Epithelial cell of proximal tubule (primary cell): ENCODE measurements around the gene CTDSPL. TPM values are rescaled to one million over a fixed set of nuclear protein-coding genes. Genes with fewer than 3 reads are reported as not detected.
A peak's percentile ranks its signal among the peaks of the same experiment; 100 is the strongest.
"Not testable (repeated sequence)": the region's sequence is repeated elsewhere in the genome, so short reads cannot be mapped to it uniquely, and the experiment has no call there.

ENCODE experiments used
- DNase-seq: peaks from one replicate; pipeline ENCODE4 v3.0.0-alpha.2; 2011; ENCODE audit warnings: low read depth
- H3K4me3 ChIP-seq: 2 replicates; pipeline ENCODE4 v1.5.1; 2011; ENCODE audit warnings: low read depth, mild to moderate bottlenecking, low read length
- total RNA-seq: library from RNA; depleted of rRNA; stranded (reverse); fragments of >200 nt; gene quantifications from 2 replicates; pipeline ENCODE4 v1.2.3, GENCODE V29; 2015
- TF ChIP-seq, protein P1 (sequence below): conservative IDR thresholded peaks from 2 replicates; pipeline ENCODE4 v1.5.1; 2012; ENCODE audit warnings: low read depth, mild to moderate bottlenecking, low read length

Gene CTDSPL
- total RNA-seq, 1 donor from 2014 or later, result 25.5 TPM

DNA sequence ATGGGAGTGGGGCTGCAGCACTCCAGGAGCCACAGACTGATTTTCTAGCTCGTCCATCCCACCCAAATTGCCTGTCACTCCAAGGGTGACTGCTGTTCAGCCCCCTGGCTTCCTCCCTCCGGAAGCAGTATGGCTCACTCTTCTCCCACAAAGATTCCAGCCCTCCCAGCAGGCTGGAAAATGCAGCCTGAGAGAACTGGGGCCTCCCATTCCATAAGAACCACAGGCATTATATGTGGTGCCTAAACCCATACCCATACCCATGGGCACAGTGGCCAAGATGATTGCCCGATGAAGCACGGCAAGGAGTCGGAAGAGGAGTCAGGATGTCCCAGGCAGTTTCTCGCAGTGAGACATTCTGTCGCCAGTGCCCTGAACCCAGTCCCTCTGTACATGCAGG, 122.9 kb downstream of the CTDSPL start:
- H3K4me3 ChIP-seq, result no peak overlapping the region
- DNase-seq, result no peak
- TF ChIP-seq, protein P1, sequence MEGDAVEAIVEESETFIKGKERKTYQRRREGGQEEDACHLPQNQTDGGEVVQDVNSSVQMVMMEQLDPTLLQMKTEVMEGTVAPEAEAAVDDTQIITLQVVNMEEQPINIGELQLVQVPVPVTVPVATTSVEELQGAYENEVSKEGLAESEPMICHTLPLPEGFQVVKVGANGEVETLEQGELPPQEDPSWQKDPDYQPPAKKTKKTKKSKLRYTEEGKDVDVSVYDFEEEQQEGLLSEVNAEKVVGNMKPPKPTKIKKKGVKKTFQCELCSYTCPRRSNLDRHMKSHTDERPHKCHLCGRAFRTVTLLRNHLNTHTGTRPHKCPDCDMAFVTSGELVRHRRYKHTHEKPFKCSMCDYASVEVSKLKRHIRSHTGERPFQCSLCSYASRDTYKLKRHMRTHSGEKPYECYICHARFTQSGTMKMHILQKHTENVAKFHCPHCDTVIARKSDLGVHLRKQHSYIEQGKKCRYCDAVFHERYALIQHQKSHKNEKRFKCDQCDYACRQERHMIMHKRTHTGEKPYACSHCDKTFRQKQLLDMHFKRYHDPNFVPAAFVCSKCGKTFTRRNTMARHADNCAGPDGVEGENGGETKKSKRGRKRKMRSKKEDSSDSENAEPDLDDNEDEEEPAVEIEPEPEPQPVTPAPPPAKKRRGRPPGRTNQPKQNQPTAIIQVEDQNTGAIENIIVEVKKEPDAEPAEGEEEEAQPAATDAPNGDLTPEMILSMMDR, result no peak

DNA sequence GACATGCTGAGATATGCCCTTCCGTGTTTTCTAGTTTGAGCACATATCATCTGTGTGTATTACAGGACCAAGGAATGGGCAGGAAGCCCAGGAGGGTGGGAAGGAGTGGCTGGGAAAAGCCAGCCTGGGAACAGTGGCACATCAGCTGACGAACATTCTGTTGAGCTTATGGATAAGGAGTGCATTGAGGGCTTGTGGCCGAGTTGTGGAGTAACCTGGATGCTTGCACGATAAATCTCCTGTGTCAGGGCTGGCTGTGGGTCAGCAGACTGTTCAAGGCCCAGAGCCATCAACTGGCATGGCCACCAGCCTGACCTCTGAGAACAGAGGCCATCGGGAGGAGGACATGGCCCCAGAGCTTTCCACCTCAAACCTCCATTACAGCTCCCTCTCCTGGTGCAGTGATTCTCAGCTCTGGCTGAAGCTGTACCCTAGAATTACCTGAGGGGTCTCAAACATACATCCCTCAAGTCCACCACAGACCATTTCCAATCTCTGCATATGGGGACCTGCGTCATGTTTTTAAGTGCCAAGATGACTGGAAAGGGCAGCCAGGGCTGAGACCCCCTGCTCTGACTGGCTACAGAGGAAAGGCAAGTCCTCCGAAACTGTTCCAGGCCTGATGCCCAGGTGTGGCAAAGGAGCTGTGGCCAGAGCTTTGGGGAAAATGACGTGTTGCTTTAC, 124.1 kb downstream of the CTDSPL start:
- no peak for DNase-seq
- TF ChIP-seq, protein P1, result peak; percentile 29
- H3K4me3 ChIP-seq, result no peak overlapping the region

DNA sequence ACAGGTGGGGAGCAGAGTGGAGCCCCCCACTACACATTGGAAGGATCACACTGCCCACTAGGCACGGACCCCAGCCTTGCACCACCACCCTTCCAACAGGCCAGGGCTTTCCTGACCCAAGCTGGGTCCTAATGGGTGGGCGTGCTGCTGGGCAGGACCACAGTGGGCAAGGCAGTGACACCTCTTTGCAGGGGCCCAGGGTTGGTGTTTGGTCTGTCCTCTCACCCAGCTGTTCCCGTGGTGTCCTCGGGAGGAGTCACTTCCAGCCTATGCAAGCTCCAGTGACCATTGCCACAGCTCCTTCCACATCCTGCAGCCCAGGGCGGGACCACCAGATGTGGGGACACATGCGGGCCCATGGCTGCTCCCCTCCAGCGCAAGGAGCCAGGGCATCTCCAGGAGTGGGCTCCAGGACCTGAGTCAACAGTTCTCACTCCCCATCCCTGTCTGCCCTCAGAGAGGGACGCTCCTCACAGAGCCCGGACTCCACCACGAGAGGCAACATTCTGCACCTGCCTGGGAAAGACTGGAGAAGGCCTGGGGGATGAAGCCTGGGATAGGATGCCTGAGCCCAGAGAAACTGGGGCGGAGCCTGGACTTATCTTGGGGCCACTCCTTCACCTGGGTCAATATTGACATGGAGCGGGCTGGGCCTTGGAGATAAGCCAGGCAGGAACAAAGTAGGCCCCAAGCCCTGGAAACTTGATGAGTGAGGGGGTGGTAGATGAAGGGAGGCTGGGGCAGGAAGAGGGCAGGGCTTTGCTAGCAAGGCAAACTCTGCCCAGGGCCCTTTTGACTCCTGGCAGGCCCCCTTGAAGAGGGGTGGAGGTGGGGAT, 125.0 kb downstream of the CTDSPL start:
- no peak for DNase-seq
- TF ChIP-seq, protein P1, result no peak
- no peak overlapping the region for H3K4me3 ChIP-seq

DNA sequence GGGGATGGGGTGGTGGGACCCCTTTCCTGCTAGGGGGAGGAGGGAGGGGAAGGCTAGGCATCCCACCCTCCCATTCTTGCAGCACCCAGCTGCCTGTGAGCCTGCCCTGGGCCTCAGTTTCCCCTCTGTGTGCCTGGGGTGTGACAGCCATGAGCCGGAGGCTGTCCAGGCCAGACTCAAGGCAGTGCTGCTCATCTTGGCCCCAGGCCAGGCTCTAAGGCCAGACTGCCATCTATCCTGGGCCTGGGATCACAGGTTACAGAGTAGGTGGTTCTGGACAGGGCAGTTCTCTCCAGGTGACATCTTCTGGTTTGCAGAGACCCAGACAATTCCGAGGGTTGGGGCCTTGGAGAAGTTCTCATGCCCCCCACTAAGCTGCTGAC, 125.6 kb downstream of the CTDSPL start:
- TF ChIP-seq, protein P1, result no peak
- DNase-seq, result no peak
- H3K4me3 ChIP-seq, result no peak overlapping the region

DNA sequence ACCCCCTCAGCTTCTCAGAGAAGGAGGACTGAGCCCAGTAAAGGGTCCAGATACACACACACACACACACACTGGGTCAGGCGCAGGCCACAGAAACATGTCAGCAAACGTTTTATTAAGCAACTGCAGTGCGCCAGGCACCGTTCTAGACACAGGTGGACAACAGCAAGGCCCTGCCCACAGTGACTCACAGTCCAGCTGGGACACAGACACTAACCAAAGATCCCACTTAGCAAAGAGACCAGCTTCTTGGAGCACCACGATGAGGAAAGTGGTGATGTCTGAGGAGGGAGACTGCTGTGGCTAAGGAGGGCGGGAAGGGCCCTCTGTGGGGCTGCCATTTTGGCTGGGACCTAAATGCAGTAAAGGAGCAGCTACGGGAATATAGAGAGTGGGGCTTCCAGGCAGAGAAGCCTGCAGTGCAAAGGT, 126.1 kb downstream of the CTDSPL start:
- TF ChIP-seq, protein P1, result no peak
- H3K4me3 ChIP-seq, result no peak overlapping the region
- no peak for DNase-seq

DNA sequence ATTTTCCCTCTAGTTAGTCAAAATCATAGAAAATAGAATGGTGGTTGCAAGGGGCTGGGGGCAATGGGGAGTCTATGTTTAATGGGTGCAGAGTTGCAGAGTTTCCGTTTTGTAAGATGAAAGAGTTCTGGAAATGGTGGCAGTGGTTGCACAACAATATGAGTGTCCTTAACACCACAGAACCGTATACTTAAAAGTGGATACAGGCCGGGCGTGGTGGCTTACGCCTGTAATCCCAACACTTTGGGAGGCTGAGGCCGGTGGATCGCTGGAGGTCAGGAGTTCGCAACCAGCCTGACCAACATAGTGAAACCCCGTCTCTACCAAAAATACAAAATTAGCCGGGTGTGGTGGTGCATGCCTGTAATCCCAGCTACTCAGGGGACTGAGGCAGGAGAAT, 126.7 kb downstream of the CTDSPL start:
- not testable (repeated sequence) for H3K4me3 ChIP-seq, DNase-seq

DNA sequence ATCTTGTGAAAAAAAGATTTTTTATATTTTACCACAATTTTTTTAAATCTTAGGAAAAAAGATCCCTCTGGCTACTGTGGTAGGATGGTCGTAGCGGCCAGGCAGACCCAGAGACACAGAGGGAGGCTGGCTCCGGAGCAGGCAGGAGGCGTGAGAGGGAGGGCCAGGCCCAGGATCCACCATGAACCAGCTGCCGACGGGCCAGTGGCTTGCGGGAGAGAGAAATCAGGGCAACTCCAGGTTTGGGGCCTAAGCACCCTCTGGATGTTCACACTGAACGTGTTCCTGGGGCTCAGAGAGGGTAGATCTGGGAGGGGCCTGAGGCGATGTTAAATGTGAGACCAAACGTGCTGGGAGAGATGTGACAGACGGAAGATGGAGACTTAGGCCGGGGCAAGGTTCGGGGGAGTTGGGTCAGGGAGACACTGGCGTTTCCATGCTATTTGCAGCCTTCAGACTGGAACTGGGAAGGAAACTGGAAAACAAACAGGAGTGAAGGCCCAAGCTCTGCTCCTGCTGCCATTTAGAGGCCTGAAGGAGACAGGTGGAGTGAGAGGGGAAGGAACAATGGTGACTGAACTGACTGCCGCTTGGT, 127.3 kb downstream of the CTDSPL start:
- no peak for DNase-seq
- H3K4me3 ChIP-seq, result no peak overlapping the region
- TF ChIP-seq, protein P1, result no peak
